ENCODE measurements around the gene MT3. TPM values are rescaled to one million over a fixed set of nuclear protein-coding genes. Genes with fewer than 3 reads are reported as not detected.

The MT3 gene
- total and polyA plus RNA-seq, 7 donors, result 3.5 to 9.6 (median 4.3) TPM; not detected in 2

- 1% methylated on average over 6 of the region's 6 CpGs for WGBS, 2 donors
- Histone ChIP-seq H3K9me3 (no peaks in the 10 kb centered on the region), H3K27ac (peak overlapping the region; percentile 86 to 93 (median 89)), H3K4me3 (peak overlapping the region; percentile 47 to 62 (median 54)), H3K27me3 (no peaks in the 10 kb centered on the region), H3K4me1 (peaks cover 0 to 44% (median 44%) of the 10 kb centered on the region in 4 donors), H3K36me3 (no peaks in the 10 kb centered on the region)
- peak; percentile 89 for DNase-seq
- TF ChIP-seq EP300 (IDR thresholded peaks at IDR 0.05), result peak in 1 of 4 donors; percentile 9
- TF ChIP-seq, protein P1, sequence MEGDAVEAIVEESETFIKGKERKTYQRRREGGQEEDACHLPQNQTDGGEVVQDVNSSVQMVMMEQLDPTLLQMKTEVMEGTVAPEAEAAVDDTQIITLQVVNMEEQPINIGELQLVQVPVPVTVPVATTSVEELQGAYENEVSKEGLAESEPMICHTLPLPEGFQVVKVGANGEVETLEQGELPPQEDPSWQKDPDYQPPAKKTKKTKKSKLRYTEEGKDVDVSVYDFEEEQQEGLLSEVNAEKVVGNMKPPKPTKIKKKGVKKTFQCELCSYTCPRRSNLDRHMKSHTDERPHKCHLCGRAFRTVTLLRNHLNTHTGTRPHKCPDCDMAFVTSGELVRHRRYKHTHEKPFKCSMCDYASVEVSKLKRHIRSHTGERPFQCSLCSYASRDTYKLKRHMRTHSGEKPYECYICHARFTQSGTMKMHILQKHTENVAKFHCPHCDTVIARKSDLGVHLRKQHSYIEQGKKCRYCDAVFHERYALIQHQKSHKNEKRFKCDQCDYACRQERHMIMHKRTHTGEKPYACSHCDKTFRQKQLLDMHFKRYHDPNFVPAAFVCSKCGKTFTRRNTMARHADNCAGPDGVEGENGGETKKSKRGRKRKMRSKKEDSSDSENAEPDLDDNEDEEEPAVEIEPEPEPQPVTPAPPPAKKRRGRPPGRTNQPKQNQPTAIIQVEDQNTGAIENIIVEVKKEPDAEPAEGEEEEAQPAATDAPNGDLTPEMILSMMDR (IDR thresholded peaks at IDR 0.05), result no peak
- peak in 3 of 4 donors; percentile 57 to 66 (median 66) for TF ChIP-seq POLR2AphosphoS5 (IDR thresholded peaks at IDR 0.05)
- TF ChIP-seq POLR2A (IDR thresholded peaks at IDR 0.05), result no peak
- intact Hi-C loops (cut with DNase I), result loop anchor here (5.0 to 10.0 kb wide), 3 partner anchors 33 to 325 kb away; partner anchors contain the start of genes AMFR and HERPUD1
Measured at GRCh38 chr16:56609463-56609921, 20.2 kb downstream of the MT3 start.

- intact Hi-C loops (cut with DNase I), result no loop called here
- peak; percentile 83 for DNase-seq
- Histone ChIP-seq H3K4me3 (peak overlapping the region; percentile 47 to 62 (median 54)), H3K36me3 (no peaks in the 10 kb centered on the region), H3K27me3 (no peaks in the 10 kb centered on the region), H3K9me3 (no peaks in the 10 kb centered on the region), H3K27ac (peak overlapping the region; percentile 86 to 93 (median 89)), H3K4me1 (peaks cover 0 to 44% (median 44%) of the 10 kb centered on the region in 4 donors)
- 8 to 23% methylated on average over 10 of the region's 10 CpGs for WGBS, 2 donors
- TF ChIP-seq POLR2A (IDR thresholded peaks at IDR 0.05), result no peak
- TF ChIP-seq POLR2AphosphoS5 (IDR thresholded peaks at IDR 0.05), result peak; percentile 15 to 81 (median 60)
- TF ChIP-seq EP300 (IDR thresholded peaks at IDR 0.05), result peak in 2 of 4 donors; percentile 48 to 79
- TF ChIP-seq, protein P1 (IDR thresholded peaks at IDR 0.05), result no peak
Measured at GRCh38 chr16:56610017-56610608, 20.8 kb downstream of the MT3 start.

DNA sequence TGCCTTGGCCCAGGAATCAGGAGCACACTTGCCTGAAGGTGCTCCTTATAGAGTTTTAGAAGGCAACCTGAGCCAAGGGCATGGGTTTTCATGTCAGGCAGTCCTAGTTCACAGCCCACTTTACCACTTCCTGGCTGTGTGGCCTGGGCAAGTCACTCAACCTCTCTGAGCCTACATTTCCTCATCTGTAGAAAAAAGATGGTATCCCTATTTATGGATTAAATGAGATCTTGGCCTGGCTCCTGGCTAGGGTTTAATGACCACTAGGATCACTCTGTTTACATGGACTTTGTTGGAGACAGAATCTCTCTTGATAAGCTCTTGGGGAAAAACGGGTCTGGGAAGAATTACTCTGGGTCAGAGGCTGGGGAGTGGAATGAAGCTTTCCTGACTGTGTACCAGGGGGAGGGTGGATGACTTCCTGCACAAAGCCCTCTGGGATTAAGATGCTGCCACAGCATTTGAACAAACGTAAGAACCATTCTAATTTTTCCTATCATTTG is 21.3 kb downstream of the MT3 start:
- Histone ChIP-seq H3K4me3 (peak overlapping the region in 2 of 4 donors; percentile 59 to 62), H3K36me3 (no peaks in the 10 kb centered on the region), H3K9me3 (no peaks in the 10 kb centered on the region), H3K27me3 (no peaks in the 10 kb centered on the region), H3K4me1 (peaks cover 0 to 44% (median 43%) of the 10 kb centered on the region in 4 donors), H3K27ac (peak overlapping the region; percentile 86 to 93 (median 89))
- no peak for DNase-seq
- no peak for TF ChIP-seq EP300 (IDR thresholded peaks at IDR 0.05)
- TF ChIP-seq, protein P1 (IDR thresholded peaks at IDR 0.05), result no peak
- no peak for TF ChIP-seq POLR2A (IDR thresholded peaks at IDR 0.05)
- TF ChIP-seq POLR2AphosphoS5 (IDR thresholded peaks at IDR 0.05), result no peak
- intact Hi-C loops (cut with DNase I), result no loop called here
- WGBS, 2 donors, result 35 to 44% methylated on average over 2 of the region's 2 CpGs

DNA sequence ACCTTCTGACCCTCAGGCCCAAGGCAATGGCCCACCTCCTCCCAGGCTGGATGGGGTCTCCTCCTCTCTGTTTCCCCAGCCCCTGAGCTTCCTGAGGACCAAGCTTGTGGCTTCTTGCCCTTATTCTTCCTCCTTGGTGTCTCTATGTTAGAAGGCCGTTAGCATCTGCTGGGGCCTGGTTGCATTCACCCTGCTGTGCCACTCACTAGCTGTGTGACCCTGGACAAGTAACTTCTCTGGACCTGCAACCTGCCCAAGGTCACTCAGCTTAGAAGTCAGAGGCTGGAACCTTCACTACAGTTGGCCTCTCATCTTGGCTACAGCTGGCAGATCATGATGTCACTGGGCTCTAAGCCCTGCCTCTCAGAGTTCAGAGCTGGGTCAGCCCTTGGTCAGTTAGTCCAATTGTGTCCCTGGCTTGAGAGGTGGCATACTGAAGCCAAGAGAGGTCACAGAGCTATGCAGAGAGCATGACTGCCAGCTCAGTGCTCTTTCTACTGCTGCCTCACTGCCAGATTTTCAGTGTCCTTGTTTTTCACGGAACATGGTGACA is 22.0 kb downstream of the MT3 start:
- no peaks in the 10 kb centered on the region for H3K9me3 ChIP-seq
- no peak overlapping the region for H3K4me3 ChIP-seq
- DNase-seq, result no peak
- H3K27ac ChIP-seq, result peak overlapping the region; percentile 86 to 93 (median 89)
- intact Hi-C loops (cut with DNase I), result no loop called here
- no peaks in the 10 kb centered on the region for H3K27me3 ChIP-seq
- 81 to 89% methylated on average over 2 of the region's 2 CpGs for WGBS, 2 donors
- TF ChIP-seq POLR2A (IDR thresholded peaks at IDR 0.05) (no peak), EP300 (IDR thresholded peaks at IDR 0.05) (peak in 1 of 4 donors; percentile 44), POLR2AphosphoS5 (IDR thresholded peaks at IDR 0.05) (peak in 3 of 4 donors; percentile 36 to 51 (median 48))
- TF ChIP-seq, protein P1 (IDR thresholded peaks at IDR 0.05), result no peak
- no peaks in the 10 kb centered on the region for H3K36me3 ChIP-seq
- peaks cover 0 to 41% (median 36%) of the 10 kb centered on the region in 4 donors for H3K4me1 ChIP-seq

All from sigmoid colon (tissue), 7 donors.